Fibroblast of upper back skin (primary cell): ENCODE results near the gene CENPI.

Experiments used
- DNase-seq: peaks from one replicate; pipeline ENCODE4 v3.0.0-alpha.2; 2013

CENPI gene, protein sequence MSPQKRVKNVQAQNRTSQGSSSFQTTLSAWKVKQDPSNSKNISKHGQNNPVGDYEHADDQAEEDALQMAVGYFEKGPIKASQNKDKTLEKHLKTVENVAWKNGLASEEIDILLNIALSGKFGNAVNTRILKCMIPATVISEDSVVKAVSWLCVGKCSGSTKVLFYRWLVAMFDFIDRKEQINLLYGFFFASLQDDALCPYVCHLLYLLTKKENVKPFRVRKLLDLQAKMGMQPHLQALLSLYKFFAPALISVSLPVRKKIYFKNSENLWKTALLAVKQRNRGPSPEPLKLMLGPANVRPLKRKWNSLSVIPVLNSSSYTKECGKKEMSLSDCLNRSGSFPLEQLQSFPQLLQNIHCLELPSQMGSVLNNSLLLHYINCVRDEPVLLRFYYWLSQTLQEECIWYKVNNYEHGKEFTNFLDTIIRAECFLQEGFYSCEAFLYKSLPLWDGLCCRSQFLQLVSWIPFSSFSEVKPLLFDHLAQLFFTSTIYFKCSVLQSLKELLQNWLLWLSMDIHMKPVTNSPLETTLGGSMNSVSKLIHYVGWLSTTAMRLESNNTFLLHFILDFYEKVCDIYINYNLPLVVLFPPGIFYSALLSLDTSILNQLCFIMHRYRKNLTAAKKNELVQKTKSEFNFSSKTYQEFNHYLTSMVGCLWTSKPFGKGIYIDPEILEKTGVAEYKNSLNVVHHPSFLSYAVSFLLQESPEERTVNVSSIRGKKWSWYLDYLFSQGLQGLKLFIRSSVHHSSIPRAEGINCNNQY

DNA sequence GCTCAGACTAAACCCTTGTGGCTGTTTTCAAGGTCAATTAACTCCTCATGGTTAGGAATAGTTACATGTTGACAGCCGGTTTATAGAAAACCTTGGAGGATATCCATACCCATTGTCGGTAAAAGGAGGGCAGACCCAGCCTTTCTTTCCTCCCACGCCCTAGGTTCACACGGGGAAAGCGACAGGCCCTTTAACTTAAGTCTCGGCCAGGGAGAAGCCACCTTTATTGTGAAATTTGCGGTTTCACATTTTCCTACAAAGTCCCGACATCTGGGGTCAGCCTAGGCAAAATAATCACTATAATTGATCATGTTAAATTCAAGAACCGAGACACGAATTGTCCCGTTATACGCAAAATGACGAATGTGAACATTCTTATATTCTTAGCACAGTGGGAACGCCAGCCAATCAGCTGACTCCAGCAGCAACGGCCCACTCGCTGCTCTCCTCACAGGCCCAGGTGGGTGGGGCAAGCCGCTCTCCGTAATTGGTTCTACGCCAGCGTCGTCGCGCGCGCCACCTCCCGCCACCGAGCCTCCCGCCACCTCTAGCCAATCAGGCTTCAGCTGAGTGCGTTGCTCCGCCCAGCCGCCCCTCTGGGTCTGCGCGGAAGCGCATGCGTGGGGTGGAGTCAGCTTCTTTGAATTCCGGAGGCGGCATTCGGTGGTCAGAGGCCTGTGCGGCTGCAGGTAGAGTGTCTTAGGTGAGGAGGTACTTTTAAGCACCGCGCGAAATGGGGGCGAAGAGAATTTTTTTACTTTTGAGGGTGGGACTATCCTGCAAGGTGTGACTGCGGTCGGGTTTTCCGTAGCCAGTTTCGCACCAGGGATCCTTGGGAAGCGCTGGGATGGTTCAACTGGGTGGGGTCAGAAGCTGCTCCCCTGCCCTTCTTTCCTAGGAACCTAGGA lies at the start of gene CENPI:
Gene CENPI (plus strand): TSS at position 659 of the 908 bp plus-strand sequence. CDS start 2,867 bp downstream, outside the sequence.
- DNase-seq, result peak; percentile 93

DNA sequence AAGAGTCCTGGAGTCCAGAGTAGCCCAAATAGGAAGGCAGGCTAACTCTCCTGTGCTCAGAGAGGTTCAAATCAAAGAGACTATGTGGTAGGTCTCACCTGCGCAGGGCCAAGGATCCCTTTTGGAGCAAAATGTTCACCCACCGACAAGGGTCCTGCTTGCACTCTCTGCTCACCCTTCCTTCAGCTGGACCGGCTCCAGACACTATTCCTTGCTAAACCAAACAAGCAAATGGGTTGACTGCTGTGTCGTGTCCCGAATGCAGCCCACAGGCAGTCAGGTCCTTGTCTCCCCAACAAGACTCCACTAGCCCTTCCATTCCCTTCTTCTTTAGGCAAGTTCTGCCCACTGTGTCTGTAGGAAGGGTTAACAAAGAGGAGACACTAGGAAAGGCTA lies 46.9 kb upstream of the CENPI start:
- no peak for DNase-seq

DNA sequence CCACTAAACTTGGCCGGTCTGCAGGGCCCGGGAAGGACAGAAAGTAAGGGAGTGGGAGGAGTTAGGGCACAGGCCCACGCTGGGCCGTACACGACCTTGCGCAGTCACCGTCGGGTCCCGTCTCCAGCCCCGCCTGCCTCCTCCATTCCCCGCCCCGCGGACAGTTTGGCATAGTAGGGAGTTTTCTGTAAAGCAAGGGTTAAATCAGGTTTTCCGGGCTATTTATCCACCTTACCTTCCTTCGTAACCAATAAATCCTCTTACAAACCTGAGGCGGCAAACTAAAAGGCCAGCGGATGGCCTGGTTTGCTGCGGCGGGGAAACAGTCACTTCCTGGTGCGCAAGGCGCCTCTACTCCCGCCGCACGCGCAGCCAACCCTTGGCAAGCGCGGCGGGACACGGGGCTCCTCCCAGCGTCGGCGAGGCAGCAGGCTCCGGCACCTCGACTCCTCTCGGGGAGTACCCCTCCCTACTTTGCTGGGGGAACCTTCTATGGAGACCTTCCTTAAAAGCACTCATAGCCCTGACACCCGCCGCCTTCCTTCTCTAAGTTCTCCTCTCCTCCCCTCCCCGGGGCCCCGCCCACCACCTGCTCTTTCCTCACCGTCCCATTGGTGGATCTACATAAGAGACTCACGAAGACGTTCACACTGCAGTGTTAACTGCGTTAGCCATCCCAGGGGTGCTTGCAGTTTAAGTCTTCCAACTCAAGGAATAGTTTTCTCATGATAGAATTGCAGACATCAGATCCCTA lies 46.3 kb upstream of the CENPI start, which contains the start of gene TRMT2B:
Gene TRMT2B (minus strand): TSS at position 563 of the 754 bp plus-strand sequence. CDS start 9,822 bp downstream, outside the sequence.
- peak; percentile 58 for DNase-seq

DNA sequence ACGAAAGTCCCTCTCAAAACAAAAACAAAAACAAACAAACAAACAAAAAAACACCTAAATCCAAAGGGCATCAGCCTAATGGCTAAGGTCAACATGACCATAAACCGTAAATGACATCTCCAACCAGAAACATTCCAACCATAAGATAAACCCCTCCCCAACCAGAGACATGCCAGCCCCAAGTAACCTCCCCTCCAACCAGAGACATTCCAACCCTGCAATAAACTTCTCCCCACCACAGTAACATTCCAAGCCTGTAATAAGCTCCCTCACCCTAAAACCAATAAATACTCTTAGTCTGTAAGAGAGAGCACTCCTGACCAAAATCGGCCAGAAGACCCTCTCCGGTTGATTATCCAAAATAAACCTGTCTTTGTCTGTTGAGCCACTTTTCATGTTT lies 41.5 kb upstream of the CENPI start:
- DNase-seq, result peak; percentile 12

DNA sequence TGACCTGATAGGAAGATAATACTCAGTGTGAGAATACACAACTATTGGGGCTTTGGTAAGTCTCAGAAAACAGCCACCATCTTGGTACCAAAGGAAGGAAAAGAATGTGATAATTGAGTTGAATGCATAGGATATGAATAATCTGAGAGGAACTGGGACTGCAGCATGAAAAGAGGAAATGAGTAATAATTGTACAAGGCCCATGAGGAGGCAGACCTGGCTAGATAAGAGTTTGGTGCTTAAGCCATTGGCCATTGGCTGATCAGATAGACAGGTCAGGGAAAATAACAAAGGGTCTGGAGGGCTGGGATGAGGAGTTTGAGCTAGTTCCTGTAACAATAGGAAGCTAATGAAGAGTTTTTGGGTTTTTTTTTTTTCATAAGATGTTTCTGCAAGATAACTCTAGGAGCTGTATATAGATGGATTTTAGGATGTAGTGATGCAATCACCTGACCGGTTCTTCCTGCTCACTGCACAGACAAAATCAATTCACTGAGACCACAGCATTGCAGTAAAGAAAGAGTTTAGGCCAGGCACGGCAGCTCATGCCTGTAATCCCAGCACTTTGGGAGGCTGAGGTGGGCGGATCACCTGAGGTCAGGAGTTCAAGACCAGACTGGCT lies 40.8 kb upstream of the CENPI start:
- peak; percentile 62 for DNase-seq

DNA sequence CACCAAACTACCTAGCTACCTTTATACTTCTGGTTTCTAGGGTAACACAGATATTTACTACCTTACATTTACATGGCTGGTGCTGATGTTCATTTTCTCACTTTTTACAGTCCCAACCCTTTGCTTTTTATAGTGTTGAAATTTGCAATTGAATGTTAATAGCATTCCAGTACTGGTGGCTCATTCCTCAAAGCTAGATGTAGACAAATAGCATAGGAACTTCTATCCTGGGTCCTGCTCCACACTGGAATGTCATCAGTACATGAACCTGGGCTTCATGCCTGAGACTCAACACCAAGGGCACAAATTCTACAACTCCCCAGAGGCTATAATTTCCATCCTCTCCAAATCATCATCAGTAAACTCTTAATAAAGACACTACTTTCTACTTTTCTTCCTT lies 35.8 kb upstream of the CENPI start:
- peak; percentile 63 for DNase-seq

DNA sequence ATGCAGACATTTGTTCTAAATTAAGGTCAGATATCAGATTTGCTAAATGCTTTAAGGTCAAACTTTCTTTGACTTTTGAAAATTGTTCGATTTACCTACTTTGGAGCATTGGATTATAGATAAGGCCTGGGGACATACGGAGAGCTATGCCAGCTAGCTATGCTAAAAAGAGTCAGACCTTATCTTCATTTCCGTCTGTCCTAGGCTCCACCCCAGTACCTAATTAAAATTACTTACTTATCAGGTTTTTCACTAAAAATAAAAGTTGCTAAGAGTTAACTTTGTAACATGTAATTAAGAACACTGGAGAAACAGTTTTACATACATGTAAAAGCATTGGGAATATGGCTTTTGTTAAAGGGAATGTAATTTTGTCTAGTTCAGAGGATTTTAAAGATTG lies 26.4 kb upstream of the CENPI start:
- DNase-seq, result no peak

DNA sequence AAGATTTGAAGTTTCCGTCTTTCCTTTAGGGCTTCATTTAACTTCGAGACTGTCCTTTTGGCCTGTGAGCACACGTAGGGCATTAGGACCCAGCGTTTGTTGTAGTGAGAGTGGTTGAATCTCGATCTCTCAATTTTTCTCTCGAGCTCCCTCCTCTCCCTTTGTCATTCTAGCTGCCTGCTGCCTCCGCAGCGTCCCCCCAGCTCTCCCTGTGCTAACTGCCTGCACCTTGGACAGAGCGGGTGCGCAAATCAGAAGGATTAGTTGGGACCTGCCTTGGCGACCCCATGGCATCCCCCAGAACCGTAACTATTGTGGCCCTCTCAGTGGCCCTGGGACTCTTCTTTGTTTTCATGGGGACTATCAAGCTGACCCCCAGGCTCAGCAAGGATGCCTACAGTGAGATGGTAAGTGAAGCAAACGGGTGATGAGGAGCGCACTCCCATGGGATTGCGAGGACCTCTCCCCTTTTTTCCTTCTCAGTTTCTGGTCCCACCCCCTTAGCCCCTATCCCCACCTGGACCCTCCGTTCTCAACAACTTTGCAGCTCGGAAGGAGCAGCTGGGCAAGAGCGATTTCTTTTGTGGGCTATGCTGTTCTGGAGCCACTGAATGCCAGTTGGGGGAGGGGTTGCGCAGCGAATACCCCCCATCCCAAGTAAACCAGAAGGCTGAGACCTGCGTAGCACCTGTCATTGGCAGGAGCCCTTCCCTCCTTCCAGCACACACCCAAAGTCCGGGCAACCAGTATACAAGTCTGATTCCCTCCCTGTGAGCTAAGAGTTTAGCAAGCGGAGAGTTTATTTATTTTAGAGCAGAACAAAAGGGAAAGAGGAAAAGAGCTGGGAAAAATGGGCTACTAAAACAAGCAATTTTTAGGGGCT lies 19.0 kb upstream of the CENPI start, which contains the start of gene TMEM35A:
Gene TMEM35A (plus strand): TSS at position 164 of the 883 bp plus-strand sequence. CDS start 124 bp downstream, at position 288.
- peak; percentile 17 for DNase-seq

DNA sequence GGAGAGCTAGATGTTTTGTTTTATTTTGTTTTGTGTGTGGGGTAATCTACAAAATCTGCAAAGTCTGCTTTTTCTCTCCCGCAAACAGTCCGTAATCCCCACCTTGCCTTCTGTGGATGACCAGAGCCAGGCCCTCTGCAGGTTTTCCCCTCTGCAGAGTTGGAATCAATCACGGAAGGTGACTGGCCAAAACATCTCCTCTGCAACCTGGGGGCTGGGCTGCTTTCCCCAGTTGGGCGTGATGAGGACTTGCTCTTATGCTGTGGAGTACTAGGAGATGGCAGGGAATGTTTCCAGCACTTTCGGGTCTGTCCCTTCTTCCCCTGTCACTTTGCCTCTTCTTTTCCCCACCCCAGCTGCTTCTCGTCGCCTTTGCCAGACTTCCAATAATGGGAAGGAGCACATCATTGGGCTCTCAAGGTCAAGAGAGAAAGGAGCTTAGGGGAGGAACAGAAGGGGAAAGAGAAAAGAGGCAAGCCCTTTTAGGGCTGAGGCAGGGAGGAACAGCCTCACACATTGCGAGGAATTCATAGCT lies 18.2 kb upstream of the CENPI start:
- no peak for DNase-seq

DNA sequence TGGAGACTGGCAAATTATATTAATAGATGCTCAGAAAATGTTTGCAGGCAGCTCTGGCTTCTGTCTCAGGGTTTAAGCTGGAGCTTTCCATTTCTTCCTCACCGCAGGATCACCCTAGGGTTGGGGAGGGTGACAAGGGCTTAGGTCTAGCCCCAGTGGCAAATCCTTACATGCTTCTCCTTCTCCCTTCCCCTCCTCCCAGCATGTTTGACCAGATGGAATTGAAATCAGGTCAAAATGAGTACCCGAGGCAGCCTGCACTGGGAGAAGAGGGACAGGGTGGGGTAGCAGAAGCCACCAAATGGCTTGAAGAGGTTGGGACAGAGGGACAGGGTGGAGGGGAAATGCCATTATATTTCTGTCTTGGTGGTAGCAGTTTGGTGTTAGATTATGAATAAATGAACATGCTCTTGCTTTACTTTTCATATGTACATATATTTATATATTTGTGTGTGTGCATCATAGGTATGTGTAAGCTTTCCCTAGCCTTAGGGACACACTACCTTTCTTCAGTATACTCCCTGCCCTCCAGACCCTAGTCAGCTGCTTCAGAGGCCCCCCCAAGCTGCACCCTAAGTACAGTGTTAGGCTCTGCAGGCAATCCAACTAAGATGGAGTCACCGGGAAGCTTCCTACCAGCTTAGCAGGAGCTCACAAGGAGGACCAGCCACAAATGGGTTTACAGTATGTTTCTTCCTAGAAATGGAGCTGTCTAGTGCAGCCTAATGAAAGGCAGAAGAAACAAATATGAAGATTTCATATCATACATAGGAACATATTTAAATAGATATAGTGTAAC lies 17.5 kb upstream of the CENPI start:
- no peak for DNase-seq

DNA sequence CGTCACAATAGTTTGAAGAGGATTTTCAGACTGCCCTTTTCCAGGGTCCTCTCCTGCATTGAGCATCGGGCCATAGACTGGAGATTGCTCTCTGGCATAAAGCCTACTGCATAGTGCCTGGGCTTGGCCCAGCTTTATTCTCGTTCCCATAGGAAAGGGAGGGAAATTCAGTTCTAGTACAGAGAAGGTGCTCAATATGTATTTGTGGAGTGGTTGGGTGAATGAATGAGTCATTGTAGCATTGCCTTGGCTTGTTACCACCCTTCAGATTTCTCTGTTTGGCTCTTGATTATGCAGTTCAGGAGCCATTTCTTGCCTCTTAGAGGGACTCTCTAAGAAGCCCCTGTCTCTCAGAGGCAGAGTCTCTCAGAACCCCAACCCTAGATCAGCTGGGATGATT lies 16.8 kb upstream of the CENPI start:
- DNase-seq, result no peak

DNA sequence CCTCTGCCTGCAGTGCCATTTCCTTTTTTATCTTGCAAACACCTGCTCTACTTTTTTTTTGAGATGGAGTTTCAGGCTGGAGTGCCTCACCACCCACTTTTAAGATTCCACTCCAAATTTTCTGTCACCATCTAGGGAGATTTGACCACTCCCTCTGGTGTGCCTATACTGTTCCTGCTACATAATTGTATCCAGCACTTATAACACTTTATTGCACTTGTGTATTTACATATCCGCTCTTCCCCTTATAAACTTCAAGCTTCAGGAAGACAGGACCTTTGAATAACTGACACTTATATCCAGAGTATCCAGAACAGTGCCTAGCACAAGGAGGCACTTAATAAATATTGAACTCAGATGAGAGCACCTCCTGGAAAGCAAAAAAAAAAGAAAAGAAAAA lies 6.2 kb upstream of the CENPI start:
- DNase-seq, result no peak

DNA sequence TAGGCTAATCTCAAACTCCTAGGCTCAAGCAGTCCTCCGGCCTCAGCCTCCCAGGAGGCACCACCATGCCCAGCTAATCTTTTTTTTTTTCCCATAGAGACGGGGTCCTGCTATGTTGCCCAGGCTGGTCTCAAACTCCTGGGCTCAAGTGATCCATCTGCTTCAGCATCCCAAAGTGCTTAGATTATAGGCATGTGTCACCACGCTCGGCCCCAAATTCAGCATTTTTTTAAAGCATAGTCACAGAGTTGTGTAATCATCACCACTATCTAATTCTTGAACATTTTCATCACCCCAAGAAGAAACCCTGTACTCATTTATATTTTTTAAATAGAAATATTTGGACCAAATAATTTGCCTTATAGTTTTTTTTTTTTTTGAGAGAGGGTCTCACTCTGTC lies 10.3 kb downstream of the CENPI start:
- DNase-seq, result peak; percentile 56

DNA sequence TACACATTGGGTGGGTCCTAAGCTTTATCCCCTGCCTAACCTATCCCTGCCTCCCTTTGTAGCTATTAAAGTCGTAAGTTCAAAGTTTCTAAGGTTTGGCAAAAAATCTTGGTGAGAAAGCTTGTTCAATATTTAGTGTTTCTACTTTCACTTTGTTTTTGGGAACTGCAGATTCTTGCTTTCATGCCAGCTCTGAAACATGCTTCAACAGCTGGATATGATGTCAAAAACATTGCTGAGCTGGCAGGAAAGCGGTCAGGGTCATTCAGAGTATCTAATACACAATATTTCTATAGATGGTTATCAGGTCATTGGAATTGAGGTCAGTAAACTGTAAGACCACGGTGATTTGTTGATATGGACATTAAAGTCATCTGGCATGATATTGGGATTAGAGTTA lies 19.7 kb downstream of the CENPI start:
- peak; percentile 16 for DNase-seq

DNA sequence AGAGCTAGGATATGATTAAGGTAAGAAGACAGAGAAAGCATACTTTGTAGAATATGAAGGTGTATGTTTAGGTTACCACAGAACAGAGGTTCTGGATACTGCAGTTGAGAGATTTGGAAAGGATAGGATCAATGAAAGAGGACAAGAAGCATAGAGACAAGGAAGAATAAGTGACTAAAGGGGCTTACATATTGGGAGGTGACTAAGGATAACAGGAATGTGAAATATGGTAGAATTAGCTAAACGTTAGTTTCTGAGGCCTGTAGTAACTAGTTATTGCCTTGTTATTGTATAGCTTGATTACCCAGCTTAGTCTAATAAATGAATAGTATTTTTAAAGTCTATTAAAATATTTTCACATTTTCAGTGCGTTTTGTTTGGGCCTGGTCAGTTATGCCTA lies 38.2 kb downstream of the CENPI start:
- DNase-seq, result peak; percentile 3
